Suprapubic skin (tissue), 4 donors: ENCODE measurements around the gene SLC2A4RG. TPM values are rescaled to one million over a fixed set of nuclear protein-coding genes. Genes with fewer than 3 reads are reported as not detected.

Experiments used
- DNase-seq, 2 donors: peaks; one replicate each; pipeline ENCODE4 v3.0.0-alpha.2; 2019; ENCODE audit warnings: low spot score in 2 of 2
- H3K27ac ChIP-seq: fragments of 200-600 bp; sonication (generic); one replicate; pipeline ENCODE4 v1.5.1; 2019
- H3K27me3 ChIP-seq: fragments of 200-600 bp; sonication (generic); one replicate; pipeline ENCODE4 v1.5.1; 2019
- H3K36me3 ChIP-seq: fragments of 200-600 bp; sonication (generic); one replicate; pipeline ENCODE4 v1.5.1; 2019
- H3K4me1 ChIP-seq: fragments of 200-600 bp; sonication (generic); one replicate; pipeline ENCODE4 v1.5.1; 2019
- H3K4me3 ChIP-seq: fragments of 200-600 bp; sonication (generic); one replicate; pipeline ENCODE4 v1.5.1; 2019; ENCODE audit warnings: mild to moderate bottlenecking
- H3K9me3 ChIP-seq: fragments of 200-600 bp; sonication (generic); one replicate; pipeline ENCODE4 v1.5.1; 2019
- CTCF ChIP-seq, 2 donors: fragments of 200-600 bp in 1 of 2; fragments of 450-650 bp in 1 of 2; sonication (generic) in 1 of 2; IDR thresholded peaks; one replicate each; pipeline ENCODE4 v1.5.1; 2016 to 2019; ENCODE audit warnings: antibody characterized with exemption in 2 of 2, mild to moderate bottlenecking in 1 of 2, moderate library complexity in 1 of 2
- EP300 ChIP-seq: sonication (generic); formaldehyde crosslinking; IDR thresholded peaks from one replicate; pipeline ENCODE4 v1.6.1; 2017; ENCODE audit warnings: antibody characterized with exemption
- POLR2A ChIP-seq, 2 donors: fragments of 450-650 bp; IDR thresholded peaks; one replicate each; pipeline ENCODE4 v1.6.1; 2017; ENCODE audit warnings: antibody characterized with exemption in 2 of 2, mild to moderate bottlenecking in 2 of 2, moderate library complexity in 2 of 2
- POLR2AphosphoS5 ChIP-seq, 3 donors: sonication (generic); formaldehyde crosslinking; IDR thresholded peaks; one replicate each; pipeline ENCODE4 v1.6.1; 2017; ENCODE audit warnings: antibody characterized with exemption in 3 of 3
- WGBS: methylation state at CpG from one replicate; pipeline ENCODE4 v1.1.5; 2018; 5-methylcytosine and 5-hydroxymethylcytosine counted together
- total RNA-seq, 4 donors: library from RNA; depleted of rRNA; stranded (reverse); fragments of >200 nt; gene quantifications; one replicate each; pipeline ENCODE4 v1.1.0, GENCODE V29; 2016

Gene SLC2A4RG
- total RNA-seq, 4 donors from 2014 or later, result 96.9 to 118 (median 107) TPM

GRCh38 chr20:63737695-63737944, 2.0 kb upstream of the SLC2A4RG start:
- TF ChIP-seq POLR2A (IDR thresholded peaks at IDR 0.05) (no peak), CTCF (IDR thresholded peaks at IDR 0.05) (no peak), POLR2AphosphoS5 (IDR thresholded peaks at IDR 0.05) (no peak), EP300 (no peak)
- H3K36me3 ChIP-seq, result peaks cover 40% of the 10 kb centered on the region
- H3K4me1 ChIP-seq, result peaks cover 55% of the 10 kb centered on the region
- H3K27me3 ChIP-seq, result no peaks in the 10 kb centered on the region
- WGBS, result no CpG with 5 or more reads among the region's 26 CpGs
- peak overlapping the region; percentile 53 for H3K4me3 ChIP-seq
- no peak for DNase-seq
- no peaks in the 10 kb centered on the region for H3K9me3 ChIP-seq
- H3K27ac ChIP-seq, result no peak overlapping the region

GRCh38 chr20:63737945-63738686, 1.5 kb upstream of the SLC2A4RG start:
- TF ChIP-seq POLR2A (IDR thresholded peaks at IDR 0.05) (no peak), EP300 (no peak), POLR2AphosphoS5 (IDR thresholded peaks at IDR 0.05) (no peak), CTCF (IDR thresholded peaks at IDR 0.05) (no peak)
- no peak overlapping the region for H3K27ac ChIP-seq
- no peaks in the 10 kb centered on the region for H3K27me3 ChIP-seq
- WGBS, result no CpG with 5 or more reads among the region's 43 CpGs
- peaks cover 55% of the 10 kb centered on the region for H3K4me1 ChIP-seq
- H3K36me3 ChIP-seq, result peaks cover 45% of the 10 kb centered on the region
- H3K9me3 ChIP-seq, result no peaks in the 10 kb centered on the region
- H3K4me3 ChIP-seq, result peak overlapping the region; percentile 53
- DNase-seq, result peak in 1 of 2 donors; percentile 79

GRCh38 chr20:63738687-63739129, 868 bp upstream of the SLC2A4RG start:
- H3K27me3 ChIP-seq, result no peaks in the 10 kb centered on the region
- peaks cover 55% of the 10 kb centered on the region for H3K4me1 ChIP-seq
- peak overlapping the region; percentile 73 for H3K27ac ChIP-seq
- peak in 1 of 2 donors; percentile 87 for DNase-seq
- WGBS, result 0% methylated on average over 6 of the region's 26 CpGs
- peaks cover 45% of the 10 kb centered on the region for H3K36me3 ChIP-seq
- no peak for TF ChIP-seq POLR2A (IDR thresholded peaks at IDR 0.05)
- TF ChIP-seq POLR2AphosphoS5 (IDR thresholded peaks at IDR 0.05), result no peak
- no peak for TF ChIP-seq EP300
- TF ChIP-seq CTCF (IDR thresholded peaks at IDR 0.05), result no peak
- no peaks in the 10 kb centered on the region for H3K9me3 ChIP-seq
- peak overlapping the region; percentile 53 for H3K4me3 ChIP-seq

GRCh38 chr20:63740070-63740626, 572 bp downstream of the SLC2A4RG start:
- H3K9me3 ChIP-seq, result no peaks in the 10 kb centered on the region
- peak overlapping the region; percentile 89 for H3K27ac ChIP-seq
- no peaks in the 10 kb centered on the region for H3K27me3 ChIP-seq
- TF ChIP-seq EP300, result no peak
- TF ChIP-seq POLR2AphosphoS5 (IDR thresholded peaks at IDR 0.05), result no peak
- no peak for TF ChIP-seq CTCF (IDR thresholded peaks at IDR 0.05)
- TF ChIP-seq POLR2A (IDR thresholded peaks at IDR 0.05), result no peak
- H3K4me3 ChIP-seq, result peak overlapping the region; percentile 74
- peaks cover 31% of the 10 kb centered on the region for H3K36me3 ChIP-seq
- WGBS, result no CpG with 5 or more reads among the region's 80 CpGs
- H3K4me1 ChIP-seq, result peaks cover 55% of the 10 kb centered on the region
- no peak for DNase-seq

GRCh38 chr20:63740627-63741353, 1.2 kb downstream of the SLC2A4RG start:
- Histone ChIP-seq H3K27me3 (no peaks in the 10 kb centered on the region), H3K36me3 (peaks cover 25% of the 10 kb centered on the region), H3K4me1 (peaks cover 56% of the 10 kb centered on the region), H3K4me3 (peak overlapping the region; percentile 74), H3K27ac (peak overlapping the region; percentile 89), H3K9me3 (no peaks in the 10 kb centered on the region)
- peak; percentile 96 for DNase-seq
- WGBS, result 0% methylated on average over 2 of the region's 29 CpGs
- TF ChIP-seq POLR2A (IDR thresholded peaks at IDR 0.05) (no peak), CTCF (IDR thresholded peaks at IDR 0.05) (peak in 1 of 2 donors; percentile 40), POLR2AphosphoS5 (IDR thresholded peaks at IDR 0.05) (peak in 2 of 3 donors; percentile 19 to 68)
